ENCODE data around the gene YAP1. TPM values are rescaled to one million over a fixed set of nuclear protein-coding genes. Genes with fewer than 3 reads are reported as not detected.
A peak's percentile ranks its signal among the peaks of the same experiment; 100 is the strongest.

Gene YAP1
- 100 to 1,000 TPM in 3 of 4 donors, 10 to 100 TPM in 1; 97.0 to 177 (median 142) TPM for total RNA-seq

DNA sequence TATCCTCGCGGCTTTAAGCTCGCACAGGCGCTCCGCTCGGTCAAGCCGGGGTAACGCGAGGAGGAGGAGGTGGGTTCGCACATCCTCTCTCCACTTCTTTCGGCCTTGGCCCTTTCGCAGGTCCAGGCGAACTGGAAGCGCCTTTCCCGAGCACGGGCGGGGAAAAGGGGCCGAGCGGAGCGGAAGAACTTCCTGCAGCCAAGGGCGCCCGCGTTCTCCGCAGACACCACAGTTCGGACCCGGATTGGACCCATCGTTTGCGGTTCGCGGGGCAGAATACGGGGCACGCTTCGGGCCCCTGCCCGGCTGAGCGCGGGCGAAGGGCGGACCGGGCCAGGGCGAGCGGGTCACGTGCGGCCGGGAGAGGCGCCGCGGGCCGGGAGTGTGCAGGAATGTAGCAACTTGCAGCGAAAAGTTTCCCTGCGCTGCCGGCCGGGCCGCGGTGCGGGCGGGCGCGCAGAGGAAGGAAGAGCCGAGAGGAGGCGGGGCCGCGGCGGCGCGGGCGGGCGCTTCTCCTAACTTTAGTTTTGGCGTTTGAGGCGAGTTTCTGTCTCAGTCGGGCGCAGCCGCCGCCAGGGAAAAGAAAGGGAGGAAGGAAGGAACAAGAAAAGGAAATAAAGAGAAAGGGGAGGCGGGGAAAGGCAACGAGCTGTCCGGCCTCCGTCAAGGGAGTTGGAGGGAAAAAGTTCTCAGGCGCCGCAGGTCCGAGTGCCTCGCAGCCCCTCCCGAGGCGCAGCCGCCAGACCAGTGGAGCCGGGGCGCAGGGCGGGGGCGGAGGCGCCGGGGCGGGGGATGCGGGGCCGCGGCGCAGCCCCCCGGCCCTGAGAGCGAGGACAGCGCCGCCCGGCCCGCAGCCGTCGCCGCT is at the start of gene YAP1:
TSS of gene YAP1 (plus strand) at position 552 of the 865 bp plus-strand sequence. CDS start 402 bp downstream, outside the sequence.
- H3K27ac ChIP-seq, result peak within 1 kb of the TSS; percentile 96 to 99 (median 98)
- TF ChIP-seq POLR2A (IDR thresholded peaks at IDR 0.05), result peak in 3 of 4 donors; percentile 3 to 72 (median 57)
- TF ChIP-seq, protein P1, sequence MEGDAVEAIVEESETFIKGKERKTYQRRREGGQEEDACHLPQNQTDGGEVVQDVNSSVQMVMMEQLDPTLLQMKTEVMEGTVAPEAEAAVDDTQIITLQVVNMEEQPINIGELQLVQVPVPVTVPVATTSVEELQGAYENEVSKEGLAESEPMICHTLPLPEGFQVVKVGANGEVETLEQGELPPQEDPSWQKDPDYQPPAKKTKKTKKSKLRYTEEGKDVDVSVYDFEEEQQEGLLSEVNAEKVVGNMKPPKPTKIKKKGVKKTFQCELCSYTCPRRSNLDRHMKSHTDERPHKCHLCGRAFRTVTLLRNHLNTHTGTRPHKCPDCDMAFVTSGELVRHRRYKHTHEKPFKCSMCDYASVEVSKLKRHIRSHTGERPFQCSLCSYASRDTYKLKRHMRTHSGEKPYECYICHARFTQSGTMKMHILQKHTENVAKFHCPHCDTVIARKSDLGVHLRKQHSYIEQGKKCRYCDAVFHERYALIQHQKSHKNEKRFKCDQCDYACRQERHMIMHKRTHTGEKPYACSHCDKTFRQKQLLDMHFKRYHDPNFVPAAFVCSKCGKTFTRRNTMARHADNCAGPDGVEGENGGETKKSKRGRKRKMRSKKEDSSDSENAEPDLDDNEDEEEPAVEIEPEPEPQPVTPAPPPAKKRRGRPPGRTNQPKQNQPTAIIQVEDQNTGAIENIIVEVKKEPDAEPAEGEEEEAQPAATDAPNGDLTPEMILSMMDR (IDR thresholded peaks at IDR 0.05), result peak in 1 of 6 experiments; percentile 21
- WGBS, 2 donors, result 1% methylated on average over 26 to 53 of the region's 104 CpGs
- H3K4me1 ChIP-seq, result peaks cover 3 to 38% (median 19%) of the 10 kb centered on the region in 3 donors
- peaks cover 0 to 12% (median 0%) of the 10 kb centered on the region in 4 donors for H3K27me3 ChIP-seq
- DNase-seq, result no peak
- no peaks in the 10 kb centered on the region for H3K9me3 ChIP-seq
- intact Hi-C loops (cut with DNase I), result loop anchor here (10.0 kb wide), 1 partner anchor 155 kb away; no protein-coding TSS in a partner anchor
- peaks cover 0 to 3% (median 0%) of the 10 kb centered on the region in 3 donors for H3K36me3 ChIP-seq
- H3K4me3 ChIP-seq, result peak within 1 kb of the TSS; percentile 86 to 95 (median 95)

DNA sequence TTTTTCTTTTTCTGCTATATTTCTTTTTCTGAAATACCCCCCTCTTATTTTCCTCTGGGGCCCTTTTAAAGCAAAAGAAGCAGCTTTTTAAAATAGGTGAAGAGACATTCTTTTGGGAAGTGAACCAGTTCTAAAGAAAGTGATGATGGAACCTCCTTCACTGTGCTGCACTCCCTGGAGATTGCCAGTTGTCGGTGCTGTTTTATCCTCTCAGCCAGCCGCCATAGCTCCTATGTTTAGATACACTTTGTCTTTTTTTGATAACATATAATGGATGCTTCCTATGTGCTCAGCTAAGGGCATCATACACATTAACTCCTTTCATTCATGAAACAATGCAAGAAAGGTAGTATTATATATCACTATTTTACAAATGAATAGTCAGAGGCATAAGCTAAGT is 49.0 kb upstream of the YAP1 start:
- no peak for TF ChIP-seq POLR2A (IDR thresholded peaks at IDR 0.05)
- TF ChIP-seq, protein P1 (IDR thresholded peaks at IDR 0.05), result peak in 1 of 6 experiments; percentile 14
- WGBS, 2 donors, result 55 to 62% methylated on average over 2 of the region's 2 CpGs

DNA sequence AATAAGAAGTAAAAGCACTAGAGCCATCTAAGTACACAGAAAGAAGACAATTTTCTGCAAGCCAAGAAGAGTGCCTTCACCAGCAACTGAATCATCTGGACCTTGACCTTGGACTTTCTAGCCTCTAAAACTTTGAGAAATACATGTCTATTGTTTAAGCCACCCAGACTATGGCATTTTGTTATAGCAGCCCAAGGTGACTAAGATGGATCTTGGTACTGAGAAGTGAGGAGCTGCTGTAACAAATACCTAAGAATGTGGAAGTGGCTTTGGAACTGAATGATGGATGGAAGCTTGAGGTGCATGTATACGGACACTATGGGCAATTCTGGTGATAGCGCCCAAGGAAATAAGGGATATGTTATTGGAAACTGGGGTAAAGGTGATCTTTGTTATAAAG is 48.1 kb upstream of the YAP1 start:
- 88 to 89% methylated on average over 2 of the region's 2 CpGs for WGBS, 2 donors
- Histone ChIP-seq H3K27ac (no peak overlapping the region), H3K4me3 (no peak overlapping the region), H3K4me1 (peaks cover 0 to 13% (median 3%) of the 10 kb centered on the region in 3 donors), H3K36me3 (no peaks in the 10 kb centered on the region), H3K27me3 (no peaks in the 10 kb centered on the region), H3K9me3 (no peaks in the 10 kb centered on the region)
- intact Hi-C loops (cut with DNase I), result no loop called here
- TF ChIP-seq, protein P1 (IDR thresholded peaks at IDR 0.05), result no peak
- no peak for TF ChIP-seq POLR2A (IDR thresholded peaks at IDR 0.05)
- DNase-seq, result no peak

More for the DNA sequence above, 49.0 kb upstream of the YAP1 start:
- Histone ChIP-seq H3K4me1 (peaks cover 0 to 13% (median 3%) of the 10 kb centered on the region in 3 donors), H3K9me3 (no peaks in the 10 kb centered on the region), H3K27me3 (no peaks in the 10 kb centered on the region), H3K4me3 (no peak overlapping the region), H3K27ac (no peak overlapping the region), H3K36me3 (no peaks in the 10 kb centered on the region)
- intact Hi-C loops (cut with DNase I), result no loop called here
- DNase-seq, result no peak

DNA sequence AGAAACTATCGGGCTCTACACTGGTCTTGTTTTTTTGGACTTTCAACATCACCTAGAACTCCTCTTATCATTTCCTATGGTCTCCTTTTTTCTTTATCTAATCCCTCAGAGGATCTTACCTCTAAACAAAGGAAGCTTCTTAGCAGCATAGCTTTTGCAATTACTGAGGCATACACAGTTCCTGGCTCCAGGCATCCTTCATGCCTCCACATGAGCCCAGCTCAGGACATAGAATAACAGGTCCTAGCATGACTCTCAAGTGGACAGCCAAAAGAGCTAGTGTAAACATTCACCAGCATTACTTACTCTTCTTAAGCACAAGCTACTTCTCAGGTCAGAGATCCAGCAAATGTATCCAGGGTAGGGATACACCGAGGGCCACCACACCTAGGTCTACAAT is 45.9 kb upstream of the YAP1 start:
- Histone ChIP-seq H3K4me3 (no peak overlapping the region), H3K27me3 (no peaks in the 10 kb centered on the region), H3K27ac (peak overlapping the region in 1 of 4 donors; percentile 40), H3K9me3 (no peaks in the 10 kb centered on the region), H3K36me3 (no peaks in the 10 kb centered on the region), H3K4me1 (peaks cover 0 to 13% (median 3%) of the 10 kb centered on the region in 3 donors)
- no peak for DNase-seq
- intact Hi-C loops (cut with DNase I), result no loop called here
- 32 to 50% methylated on average over 2 of the region's 2 CpGs for WGBS, 2 donors
- TF ChIP-seq, protein P1 (IDR thresholded peaks at IDR 0.05), result no peak
- no peak for TF ChIP-seq POLR2A (IDR thresholded peaks at IDR 0.05)

DNA sequence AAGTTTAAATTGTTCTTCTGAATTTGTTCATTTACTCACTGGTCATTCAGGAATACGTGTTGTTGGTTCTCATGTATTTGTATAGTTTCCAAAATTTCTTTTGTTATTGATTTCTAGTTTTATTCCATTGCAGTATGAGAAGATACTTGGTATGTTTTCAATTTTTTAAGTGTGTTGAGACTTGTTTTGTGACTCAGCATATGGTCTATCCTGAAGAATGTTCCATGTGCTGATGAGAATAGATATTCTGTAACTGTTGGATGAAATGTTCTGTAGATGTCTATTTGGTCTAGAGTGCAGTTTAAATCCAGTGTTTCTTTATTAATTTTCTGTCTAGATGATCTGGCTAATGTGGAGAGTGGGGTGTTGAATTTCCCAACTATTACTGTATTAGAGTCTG is 39.5 kb upstream of the YAP1 start:
- no peak overlapping the region for H3K4me3 ChIP-seq
- H3K27me3 ChIP-seq, result no peaks in the 10 kb centered on the region
- no peaks in the 10 kb centered on the region for H3K4me1 ChIP-seq
- no peak overlapping the region for H3K27ac ChIP-seq
- no peak for DNase-seq
- 0 to 27% methylated on average over 1 of the region's 1 CpG for WGBS, 2 donors
- no peaks in the 10 kb centered on the region for H3K36me3 ChIP-seq
- TF ChIP-seq, protein P1 (IDR thresholded peaks at IDR 0.05), result no peak
- no peak for TF ChIP-seq POLR2A (IDR thresholded peaks at IDR 0.05)
- peaks cover 0 to 23% (median 14%) of the 10 kb centered on the region in 3 donors for H3K9me3 ChIP-seq
- intact Hi-C loops (cut with DNase I), result no loop called here

Data from esophagus squamous epithelium (tissue), 5 donors.